ENCODE data around the gene ZBTB14. TPM values are rescaled to one million over a fixed set of nuclear protein-coding genes. Genes with fewer than 3 reads are reported as not detected.

Gene ZBTB14
- 10 to 100 TPM; 14.7 to 15.9 TPM for total RNA-seq
- 17.6 TPM for polyA plus RNA-seq (2013, experiment 1 of 2)
- polyA plus RNA-seq (2013, experiment 2 of 2), result 16.4 TPM
- long read RNA-seq, experiment 1, partial matches to known transcripts, result 0 of 4 reads
- long read RNA-seq, experiment 1, other reads (novel, unspliced or antisense), result 3 of 4 reads
- long read RNA-seq, experiment 2, transcript ZBTB14-202 (3 exons, 1,814 nt), result major isoform, 16 of 36 reads
- long read RNA-seq, experiment 2, transcript ZBTB14-203 (4 exons, 442 nt), result minor isoform, 9 of 36 reads
- long read RNA-seq, experiment 2, partial matches to known transcripts, result 5 of 36 reads
- long read RNA-seq, experiment 2, other reads (novel, unspliced or antisense), result 4 of 36 reads
- long read RNA-seq, experiment 3, transcript ZBTB14-208 (4 exons, 3,350 nt), result minor isoform, 11 of 43 reads
- long read RNA-seq, experiment 3, transcript ZBTB14-202 (3 exons, 1,814 nt), result major isoform, 18 of 43 reads
- long read RNA-seq, experiment 3, partial matches to known transcripts, result 0 of 43 reads
- long read RNA-seq, experiment 3, other reads (novel, unspliced or antisense), result 7 of 43 reads
- long read RNA-seq, experiment 4, partial matches to known transcripts, result 0 of 5 reads
- long read RNA-seq, experiment 4, other reads (novel, unspliced or antisense), result 4 of 5 reads

- WGBS, 2 experiments (ENCODE audit: insufficient coverage in 1 of 2, insufficient read length in 1 of 2), result 0% methylated on average over 15 to 116 of the region's 116 CpGs
- H3K4me1 Mint-ChIP-seq, result peaks cover 7% of the 10 kb centered on the region
- H3K27ac Mint-ChIP-seq, result peak within 1 kb of the TSS; percentile 97
- TF ChIP-seq CTCF (conservative IDR thresholded peaks at IDR 0.05), result no peak
- peak within 1 kb of the TSS; percentile 82 for H3K4me3 Mint-ChIP-seq
- H3K36me3 Mint-ChIP-seq (ENCODE audit: low read depth), result peaks cover 15% of the 10 kb centered on the region
- peaks cover 17% of the 10 kb centered on the region for H3K27me3 ChIP-seq (ENCODE audit: control insufficient read depth, insufficient read depth, low read length, poor library complexity, severe bottlenecking)
- peaks cover 23% of the 10 kb centered on the region for H3K27me3 Mint-ChIP-seq (ENCODE audit: insufficient read depth)
- no peaks in the 10 kb centered on the region for H3K4me1 ChIP-seq (ENCODE audit: control insufficient read depth, insufficient read depth, low read length)
- H3K9me3 ChIP-seq (ENCODE audit: control insufficient read depth, low read length), result no peaks in the 10 kb centered on the region
- no peaks in the 10 kb centered on the region for H3K9me3 Mint-ChIP-seq
- H3K4me3 ChIP-seq (ENCODE audit: low read length), result peak within 1 kb of the TSS; percentile 92
- H3K9ac ChIP-seq (ENCODE audit: extremely low read depth, low read length, poor library complexity, severe bottlenecking), result peak within 1 kb of the TSS; percentile 49
- H3K36me3 ChIP-seq (ENCODE audit: control insufficient read depth, insufficient read depth, low read length), result peaks cover 23% of the 10 kb centered on the region
- peak; percentile 79 for DNase-seq
- H3K27ac ChIP-seq (ENCODE audit: low read depth, low read length), result peak within 1 kb of the TSS; percentile 90
Measured at GRCh38 chr18:5295231-5295920, at the start of gene ZBTB14. Gene ZBTB14, minus strand, starts transcription at chr18:5295726. Its CDS starts 2,480 bp downstream, at chr18:5293246.

GRCh38 chr18:5339202-5339834 is 43.8 kb upstream of the ZBTB14 start:
- H3K4me1 Mint-ChIP-seq, result peaks cover 5% of the 10 kb centered on the region
- no peaks in the 10 kb centered on the region for H3K27me3 Mint-ChIP-seq (ENCODE audit: insufficient read depth)
- H3K36me3 Mint-ChIP-seq (ENCODE audit: low read depth), result no peaks in the 10 kb centered on the region
- DNase-seq, result no peak
- Histone ChIP-seq H3K4me1 (ENCODE audit: control insufficient read depth, insufficient read depth, low read length) (no peaks in the 10 kb centered on the region), H3K9ac (ENCODE audit: extremely low read depth, low read length, poor library complexity, severe bottlenecking) (no peak overlapping the region), H3K27ac (ENCODE audit: low read depth, low read length) (no peak overlapping the region), H3K9me3 (ENCODE audit: control insufficient read depth, low read length) (no peaks in the 10 kb centered on the region), H3K4me3 (ENCODE audit: low read length) (no peak overlapping the region), H3K36me3 (ENCODE audit: control insufficient read depth, insufficient read depth, low read length) (no peaks in the 10 kb centered on the region), H3K27me3 (ENCODE audit: control insufficient read depth, insufficient read depth, low read length, poor library complexity, severe bottlenecking) (no peaks in the 10 kb centered on the region)
- no peak overlapping the region for H3K4me3 Mint-ChIP-seq
- 96% methylated on average over 2 of the region's 2 CpGs; no CpG with 5 or more reads in 1 of the 2 experiments for WGBS, 2 experiments (ENCODE audit: insufficient coverage in 1 of 2, insufficient read length in 1 of 2)
- no peaks in the 10 kb centered on the region for H3K9me3 Mint-ChIP-seq
- H3K27ac Mint-ChIP-seq, result no peak overlapping the region
- TF ChIP-seq CTCF (conservative IDR thresholded peaks at IDR 0.05), result no peak

- Histone ChIP-seq H3K27ac (ENCODE audit: low read depth, low read length) (no peak overlapping the region), H3K9ac (ENCODE audit: extremely low read depth, low read length, poor library complexity, severe bottlenecking) (no peak overlapping the region), H3K9me3 (ENCODE audit: control insufficient read depth, low read length) (no peaks in the 10 kb centered on the region), H3K36me3 (ENCODE audit: control insufficient read depth, insufficient read depth, low read length) (no peaks in the 10 kb centered on the region), H3K4me1 (ENCODE audit: control insufficient read depth, insufficient read depth, low read length) (no peaks in the 10 kb centered on the region), H3K27me3 (ENCODE audit: control insufficient read depth, insufficient read depth, low read length, poor library complexity, severe bottlenecking) (no peaks in the 10 kb centered on the region), H3K4me3 (ENCODE audit: low read length) (no peak overlapping the region)
- Mint-ChIP-seq H3K9me3 (no peaks in the 10 kb centered on the region), H3K4me3 (no peak overlapping the region), H3K27ac (no peak overlapping the region), H3K27me3 (ENCODE audit: insufficient read depth) (no peaks in the 10 kb centered on the region), H3K36me3 (ENCODE audit: low read depth) (no peaks in the 10 kb centered on the region), H3K4me1 (peaks cover 5% of the 10 kb centered on the region)
- TF ChIP-seq CTCF (conservative IDR thresholded peaks at IDR 0.05), result no peak
- WGBS, 2 experiments (ENCODE audit: insufficient coverage in 1 of 2, insufficient read length in 1 of 2), result 46 to 49% methylated on average over 6 of the region's 6 CpGs
- DNase-seq, result no peak
Measured at GRCh38 chr18:5334456-5335075, 39.0 kb upstream of the ZBTB14 start.
